Liver (tissue), 9 donors: ENCODE results near the gene ARID3B. TPM values are rescaled to one million over a fixed set of nuclear protein-coding genes. Genes with fewer than 3 reads are reported as not detected.
A peak's percentile ranks its signal among the peaks of the same experiment; 100 is the strongest.
"Not testable (repeated sequence)": the region's sequence is repeated elsewhere in the genome, so short reads cannot be mapped to it uniquely, and the experiment has no call there.

Source experiments
- DNase-seq: peaks from one replicate; pipeline ENCODE4 v3.0.0-alpha.2; 2017; ENCODE audit warnings: low spot score
- H3K27ac ChIP-seq, 2 donors: one replicate each; pipeline ENCODE4 v1.7.0; 2013; ENCODE audit warnings: inconsistent platforms in 2 of 2, low read length in 2 of 2, control low read depth in 1 of 2, low read depth in 1 of 2, mild to moderate bottlenecking in 1 of 2
- H3K27me3 ChIP-seq, 4 donors: one replicate each; pipeline versions ENCODE4 v1.6.1 to v1.7.0; 2013; ENCODE audit warnings: low read length in 3 of 4, inconsistent platforms in 1 of 4, mild to moderate bottlenecking in 1 of 4, moderate library complexity in 1 of 4; ENCODE audit not compliant: control insufficient read depth in 4 of 4, insufficient read depth in 4 of 4
- H3K36me3 ChIP-seq, 4 donors: one replicate each; pipeline versions ENCODE4 v1.6.1 to v1.7.0; 2013; ENCODE audit warnings: low read length in 3 of 4, mild to moderate bottlenecking in 3 of 4, low read depth in 1 of 4, moderate library complexity in 1 of 4; ENCODE audit not compliant: control insufficient read depth in 4 of 4, insufficient read depth in 3 of 4
- H3K4me1 ChIP-seq, 4 donors: one replicate each; pipeline versions ENCODE4 v1.6.1 to v1.7.0; 2013; ENCODE audit warnings: low read length in 3 of 4, mild to moderate bottlenecking in 3 of 4, moderate library complexity in 1 of 4; ENCODE audit not compliant: control insufficient read depth in 4 of 4, insufficient read depth in 4 of 4
- H3K4me3 ChIP-seq, 3 donors: one replicate each; pipeline versions ENCODE4 v1.6.1 to v1.7.0; 2013; ENCODE audit warnings: low read length in 3 of 3, control low read depth in 1 of 3, low read depth in 1 of 3, mild to moderate bottlenecking in 1 of 3
- H3K9ac ChIP-seq, 2 donors: one replicate each; pipeline ENCODE4 v1.7.0; 2013; ENCODE audit warnings: low read length in 2 of 2, mild to moderate bottlenecking in 2 of 2, moderate library complexity in 2 of 2, control low read depth in 1 of 2, low read depth in 1 of 2
- H3K9me3 ChIP-seq, 4 donors: one replicate each; pipeline versions ENCODE4 v1.6.1 to v1.7.0; 2013; ENCODE audit warnings: low read length in 3 of 4; ENCODE audit not compliant: control insufficient read depth in 4 of 4
- ATF3 ChIP-seq: IDR thresholded peaks from 2 replicates; pipeline ENCODE4 v1.6.1; 2016; ENCODE audit warnings: antibody characterized with exemption
- CTCF ChIP-seq: fragments of 150-350 bp; IDR thresholded peaks from 2 replicates; pipeline ENCODE4 v1.5.1; 2017; ENCODE audit warnings: improper control_type of control experiment, low read depth, low read length; ENCODE audit not compliant: missing input control
- FOXA1 ChIP-seq: IDR thresholded peaks from 2 replicates; pipeline ENCODE4 v1.6.1; 2016; ENCODE audit warnings: antibody characterized with exemption
- GABPA ChIP-seq, 2 donors: IDR thresholded peaks in 1 of 2; conservative IDR thresholded peaks in 1 of 2; 2 replicates each; pipeline ENCODE4 v1.6.1; 2016; ENCODE audit warnings: antibody characterized with exemption in 2 of 2, mild to moderate bottlenecking in 1 of 2, moderate library complexity in 1 of 2
- HNF4A ChIP-seq, 2 donors: conservative IDR thresholded peaks; 2 replicates each; pipeline ENCODE4 v1.6.1; 2016; ENCODE audit warnings: antibody characterized with exemption in 2 of 2, mild to moderate bottlenecking in 2 of 2
- HNF4G ChIP-seq: IDR thresholded peaks from 2 replicates; pipeline ENCODE4 v1.6.1; 2016; ENCODE audit warnings: antibody characterized with exemption
- JUND ChIP-seq, 2 donors: IDR thresholded peaks; 2 replicates each; pipeline ENCODE4 v1.6.1; 2016; ENCODE audit warnings: antibody characterized with exemption in 2 of 2
- MAX ChIP-seq: IDR thresholded peaks from 2 replicates; pipeline ENCODE4 v1.6.1; 2016; ENCODE audit warnings: antibody characterized with exemption
- NR2F2 ChIP-seq: IDR thresholded peaks from 2 replicates; pipeline ENCODE4 v1.6.1; 2016; ENCODE audit warnings: antibody characterized with exemption
- RXRA ChIP-seq, 2 donors: IDR thresholded peaks; 2 replicates each; pipeline ENCODE4 v1.6.1; 2017 to 2018; ENCODE audit warnings: antibody characterized with exemption in 2 of 2, mild to moderate bottlenecking in 1 of 2
- SP1 ChIP-seq: IDR thresholded peaks from 2 replicates; pipeline ENCODE4 v1.6.1; 2018; ENCODE audit warnings: antibody characterized with exemption, mild to moderate bottlenecking
- TAF1 ChIP-seq: conservative IDR thresholded peaks from 2 replicates; pipeline ENCODE4 v1.6.1; 2016; ENCODE audit warnings: antibody characterized with exemption, mild to moderate bottlenecking
- YY1 ChIP-seq: IDR thresholded peaks from 2 replicates; pipeline ENCODE4 v1.6.1; 2016; ENCODE audit warnings: antibody characterized with exemption, mild to moderate bottlenecking
- ZBTB33 ChIP-seq: IDR thresholded peaks from 2 replicates; pipeline ENCODE4 v1.6.1; 2016; ENCODE audit warnings: antibody characterized with exemption
- WGBS: extraction: QIAGEN DNeasy Blood & Tissue Kit; methylation state at CpG from one replicate; pipeline ENCODE4 v1.1.7; 2013; 5-methylcytosine and 5-hydroxymethylcytosine counted together
- polyA plus RNA-seq, 2 donors: library from polyadenylated mRNA; stranded (reverse) in 1 of 2; unstranded in 1 of 2; fragments of 200-250 nt in 1 of 2; fragments of >200 nt in 1 of 2; fragmentation: Nextera tagmentation in 1 of 2; extraction: Ambion mirVana in 1 of 2; gene quantifications; one replicate each; pipeline versions ENCODE4 v1.2.1 to v1.2.3, GENCODE V29; 2013 to 2015
- total RNA-seq, 2 donors: library from RNA; depleted of rRNA; stranded (reverse); fragments of >200 nt; gene quantifications; one replicate each; pipeline ENCODE4 v1.2.3, GENCODE V29; 2014
- donor health status: healthy.
- donor health status: healthy.
- donor health status: healthy.
- donor health status: healthy.
- donor health status: healthy.

ARID3B gene
- total and polyA plus RNA-seq, 4 donors = 1.4 to 6.6 (median 2.7) TPM

GRCh38 chr15:74595271-74595670 is 54.3 kb downstream of the ARID3B start:
- H3K9me3 ChIP-seq = no peaks in the 10 kb centered on the region
- peaks cover 0 to 20% (median 11%) of the 10 kb centered on the region in 4 donors for H3K4me1 ChIP-seq
- TF ChIP-seq RXRA (IDR thresholded peaks at IDR 0.05) (no peak), FOXA1 (no peak), ZBTB33 (no peak)
- no peak overlapping the region for H3K27ac ChIP-seq
- H3K27me3 ChIP-seq = no peaks in the 10 kb centered on the region
- H3K36me3 ChIP-seq = peaks cover 0 to 18% (median 13%) of the 10 kb centered on the region in 4 donors
- 97% methylated on average over 5 of the region's 5 CpGs for WGBS
- no peak overlapping the region for H3K4me3 ChIP-seq
- H3K9ac ChIP-seq = no peak overlapping the region
- no peak for DNase-seq

- WGBS = 83% methylated on average over 10 of the region's 11 CpGs
- Histone ChIP-seq H3K4me1 (peaks cover 0 to 20% (median 11%) of the 10 kb centered on the region in 4 donors), H3K36me3 (peaks cover 0 to 12% (median 8%) of the 10 kb centered on the region in 4 donors)
- H3K27me3 ChIP-seq, H3K27ac ChIP-seq, DNase-seq, H3K9ac ChIP-seq, H3K4me3 ChIP-seq, H3K9me3 ChIP-seq: not testable (repeated sequence)
Measured at GRCh38 chr15:74596736-74597135, 55.7 kb downstream of the ARID3B start.

GRCh38 chr15:74597146-74597705 is 56.2 kb downstream of the ARID3B start:
- not testable (repeated sequence) for H3K36me3 ChIP-seq, H3K27ac ChIP-seq, H3K4me3 ChIP-seq, H3K27me3 ChIP-seq, H3K9me3 ChIP-seq, H3K9ac ChIP-seq, DNase-seq
- 93% methylated on average over 15 of the region's 16 CpGs for WGBS
- peaks cover 0 to 20% (median 11%) of the 10 kb centered on the region in 4 donors for H3K4me1 ChIP-seq

- Histone ChIP-seq H3K27ac (peak overlapping the region; percentile 69 to 77), H3K4me3 (peak overlapping the region; percentile 50 to 65 (median 54)), H3K9ac (peak overlapping the region; percentile 16 to 74), H3K27me3 (no peaks in the 10 kb centered on the region), H3K9me3 (no peaks in the 10 kb centered on the region), H3K4me1 (peaks cover 0 to 20% (median 11%) of the 10 kb centered on the region in 4 donors), H3K36me3 (peaks cover 0 to 4% (median 4%) of the 10 kb centered on the region in 4 donors)
- under 1% methylated on average over 26 of the region's 26 CpGs for WGBS
- DNase-seq = peak; percentile 97
- TF ChIP-seq HNF4A (conservative IDR thresholded peaks at IDR 0.05) (no peak), GABPA (IDR thresholded peaks at IDR 0.05 in 1 of 2, conservative IDR thresholded peaks at IDR 0.05 in 1 of 2) (peak in 1 of 2 donors; percentile 46), CTCF (no peak), NR2F2 (peak; percentile 81), YY1 (peak; percentile 69), MAX (no peak), TAF1 (no peak), SP1 (peak; percentile 90), HNF4G (no peak), JUND (IDR thresholded peaks at IDR 0.05) (no peak), RXRA (IDR thresholded peaks at IDR 0.05) (peak; percentile 93 to 94), ATF3 (no peak)
Measured at GRCh38 chr15:74598126-74598842, 57.3 kb downstream of the ARID3B start.
